Stimulated activated naive CD4-positive, alpha-beta T cell treated with Interleukin-2 at 50 U/mL for 16 hours (primary cell): Measurements from ENCODE around the gene CA4.
"Not testable (repeated sequence)": the region's sequence is repeated elsewhere in the genome, so short reads cannot be mapped to it uniquely, and the experiment has no call there.

Experiments
- DNase-seq: peaks from one replicate; lab custom pipeline; 2025; lab: John Stamatoyannopoulos, UW

Gene CA4

DNA sequence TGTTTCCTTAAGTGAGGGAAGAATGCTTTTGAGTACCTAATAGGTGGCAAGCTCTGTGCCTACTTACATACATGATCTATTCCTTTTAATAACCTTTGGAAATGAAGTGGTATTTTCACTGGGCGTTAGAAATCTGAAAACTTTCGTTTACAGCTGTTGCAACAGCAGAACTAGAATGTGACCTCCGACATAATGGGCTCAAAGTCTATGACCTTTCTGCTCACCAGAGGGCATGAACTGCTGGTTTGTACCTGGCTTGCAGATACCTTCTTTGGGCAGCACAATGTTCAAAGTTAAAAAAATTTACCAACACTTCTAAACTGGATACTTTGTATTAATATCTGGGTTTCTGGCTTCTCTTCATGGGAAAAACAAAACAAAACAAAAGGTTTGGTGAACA is 24.3 kb downstream of the CA4 start:
- no peak for DNase-seq

DNA sequence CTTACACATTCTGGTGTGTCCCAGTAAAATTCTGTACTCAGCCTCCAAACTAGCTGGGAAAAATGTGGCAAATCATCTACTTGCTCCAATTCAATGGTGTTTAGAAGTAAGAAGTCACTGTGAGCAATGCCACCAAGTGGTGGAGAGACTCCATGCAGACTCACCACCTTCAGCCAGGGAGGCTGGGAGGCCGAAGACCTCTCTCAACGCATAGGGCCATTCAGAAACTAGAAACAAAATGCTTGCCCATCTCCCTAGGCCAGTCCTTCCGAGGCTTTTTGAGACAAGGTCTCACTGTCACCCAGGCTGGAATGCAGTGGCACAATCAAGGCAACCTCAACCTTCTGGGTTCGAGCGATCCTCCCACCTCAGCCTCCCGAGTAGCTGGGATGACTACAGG is 25.0 kb downstream of the CA4 start:
- DNase-seq, result not testable (repeated sequence)

DNA sequence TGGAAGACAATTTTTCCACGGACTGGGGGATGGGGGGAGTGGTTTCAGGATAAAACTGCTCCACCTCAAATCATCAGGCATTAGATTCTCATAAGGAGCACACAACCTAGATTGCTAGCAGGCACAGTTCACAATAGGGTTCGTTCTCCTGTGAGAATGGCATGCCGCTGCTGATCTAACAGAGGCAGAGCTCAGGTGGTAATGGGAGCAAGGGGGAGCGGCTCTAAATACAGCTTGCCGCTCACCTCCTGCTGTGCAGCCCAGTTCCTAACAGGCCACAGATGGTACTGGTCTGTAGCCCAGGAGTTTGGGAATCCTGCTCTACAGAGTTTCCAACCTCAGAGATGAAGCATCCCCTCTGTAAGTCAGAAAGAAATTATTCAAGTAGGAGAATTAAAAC is 27.0 kb downstream of the CA4 start:
- DNase-seq, result not testable (repeated sequence)

DNA sequence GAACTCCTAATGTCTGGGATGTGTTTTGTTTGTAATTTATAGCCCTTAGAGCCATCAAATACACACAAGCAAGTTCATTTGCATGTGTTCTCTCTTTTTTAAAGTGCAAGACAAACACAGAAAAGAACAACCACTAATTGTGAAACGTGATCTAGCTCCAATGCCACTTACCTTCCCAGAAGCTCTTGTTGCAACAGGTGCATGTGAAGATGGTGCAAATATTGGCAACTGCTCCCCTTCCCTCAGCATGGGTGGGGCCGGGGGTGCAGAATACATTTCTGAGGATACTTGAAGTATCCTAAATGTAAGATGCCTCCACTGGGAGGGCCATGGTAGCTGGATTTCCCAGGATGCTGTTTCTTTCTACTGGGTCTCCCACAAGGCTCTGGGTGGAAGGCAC is 28.4 kb downstream of the CA4 start:
- not testable (repeated sequence) for DNase-seq

DNA sequence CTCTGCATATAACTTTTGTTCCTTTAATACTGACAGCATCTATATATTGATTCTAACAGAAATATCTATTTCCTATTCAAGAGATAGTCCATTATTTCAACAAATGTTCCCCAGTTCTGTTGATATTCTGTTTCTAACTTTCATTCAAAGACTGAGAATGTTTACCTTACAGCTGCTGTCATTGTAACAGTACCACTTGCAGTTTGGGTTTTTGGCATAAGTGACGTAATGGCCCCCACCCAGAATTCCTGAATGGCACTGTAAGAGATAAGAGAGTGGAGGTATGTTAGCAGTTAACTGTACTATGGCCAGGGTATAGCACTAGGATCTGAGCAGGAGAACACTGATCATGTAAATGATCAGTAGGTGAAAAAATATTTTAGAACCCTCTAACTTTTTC is 30.6 kb downstream of the CA4 start:
- not testable (repeated sequence) for DNase-seq

DNA sequence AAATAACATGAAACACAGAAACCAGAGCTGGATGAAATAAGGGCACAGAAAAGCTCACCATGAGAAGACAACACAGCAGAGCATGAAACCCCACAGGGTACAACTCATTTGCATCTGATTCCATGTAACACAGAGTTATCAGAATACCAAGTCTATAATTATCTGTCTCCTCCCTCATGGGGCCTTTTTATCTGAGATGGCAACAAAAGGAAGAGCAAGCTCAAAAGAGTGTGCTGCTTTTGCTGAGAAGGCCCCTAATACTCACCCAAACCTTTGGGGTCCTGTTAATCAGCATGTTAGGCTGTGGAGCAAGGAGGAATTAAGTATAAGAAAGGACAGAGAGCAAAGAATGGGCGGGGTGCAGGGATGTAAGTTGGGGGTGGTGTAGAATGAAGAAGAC is 36.6 kb downstream of the CA4 start:
- not testable (repeated sequence) for DNase-seq

DNA sequence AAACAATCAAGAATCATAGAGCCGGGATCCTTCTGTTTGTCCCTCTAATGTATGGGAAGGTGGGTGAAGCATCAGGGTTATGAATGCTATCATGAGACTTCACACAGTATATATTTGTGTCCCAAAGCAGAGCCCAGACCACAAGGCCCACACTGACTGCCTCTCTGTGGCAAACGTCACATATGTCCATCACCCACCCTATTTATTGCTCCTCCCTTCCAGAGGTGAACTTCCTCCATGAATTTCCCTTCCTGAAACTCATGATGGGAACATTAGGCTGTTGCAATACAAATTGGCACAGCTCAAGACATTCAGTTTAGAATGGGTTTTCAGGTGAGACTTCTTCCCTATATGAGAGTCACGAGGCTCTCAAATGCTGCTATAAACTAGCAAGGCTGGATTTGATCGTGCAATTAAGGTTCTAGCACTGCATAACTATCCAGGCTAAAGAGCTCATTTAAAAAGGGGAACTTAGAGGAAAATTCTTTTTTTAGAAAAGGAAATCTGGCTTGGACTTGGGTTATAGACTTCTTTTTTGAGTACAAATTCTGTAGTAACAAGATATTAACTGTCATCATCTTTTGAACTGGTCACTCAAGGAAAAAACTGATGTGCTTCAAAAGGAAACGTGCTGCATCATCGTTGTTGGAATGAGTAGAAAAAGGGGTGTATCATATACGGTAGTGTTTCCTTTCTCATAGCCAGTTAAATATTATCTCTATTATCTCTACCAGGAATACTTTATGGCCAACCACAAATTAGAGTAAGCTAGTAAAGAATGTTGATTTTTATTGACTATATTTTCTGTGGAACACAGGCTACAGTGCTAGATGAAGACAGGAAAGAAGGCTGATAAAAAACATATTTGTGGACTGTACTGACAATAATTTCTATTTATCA is 37.3 kb downstream of the CA4 start:
- not testable (repeated sequence) for DNase-seq

DNA sequence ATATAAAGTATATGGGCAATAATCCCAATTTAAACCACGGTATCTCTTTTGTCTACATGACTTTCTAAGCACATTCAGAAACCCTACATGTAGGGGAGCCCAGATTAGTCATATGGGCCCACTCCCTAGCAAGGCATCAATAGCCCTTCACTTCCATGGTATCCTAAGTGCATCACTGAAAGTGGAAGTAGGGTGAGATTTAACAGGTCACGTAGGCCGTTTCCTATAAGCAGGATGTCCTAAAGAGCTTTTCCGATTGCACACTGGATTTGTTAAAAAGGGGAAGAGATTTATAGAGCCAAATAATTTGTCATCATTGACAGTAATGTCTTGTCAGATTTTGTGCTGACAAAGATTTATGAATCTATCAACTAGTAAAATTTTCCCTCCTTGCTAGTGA is 39.0 kb downstream of the CA4 start:
- DNase-seq, result no peak

DNA sequence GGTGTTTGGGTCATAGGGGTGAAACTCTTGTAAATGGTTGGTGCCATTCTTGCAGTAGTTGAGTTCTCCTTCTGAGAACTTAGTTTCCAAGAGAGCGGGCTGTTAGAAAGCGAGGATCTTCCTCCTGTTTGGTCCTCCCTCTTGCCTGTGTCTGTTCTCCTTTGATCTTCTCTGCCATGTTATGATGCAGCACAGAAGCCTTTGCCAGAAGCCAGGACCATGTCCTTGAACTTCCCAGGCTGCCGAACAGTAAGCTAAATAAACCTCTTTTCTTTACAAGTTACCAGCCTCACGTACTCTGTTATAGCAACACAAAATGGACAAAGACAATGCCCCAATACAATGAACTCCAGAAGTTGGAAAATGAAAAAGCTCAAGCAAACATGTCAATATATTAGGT is 40.3 kb downstream of the CA4 start:
- DNase-seq, result not testable (repeated sequence)

DNA sequence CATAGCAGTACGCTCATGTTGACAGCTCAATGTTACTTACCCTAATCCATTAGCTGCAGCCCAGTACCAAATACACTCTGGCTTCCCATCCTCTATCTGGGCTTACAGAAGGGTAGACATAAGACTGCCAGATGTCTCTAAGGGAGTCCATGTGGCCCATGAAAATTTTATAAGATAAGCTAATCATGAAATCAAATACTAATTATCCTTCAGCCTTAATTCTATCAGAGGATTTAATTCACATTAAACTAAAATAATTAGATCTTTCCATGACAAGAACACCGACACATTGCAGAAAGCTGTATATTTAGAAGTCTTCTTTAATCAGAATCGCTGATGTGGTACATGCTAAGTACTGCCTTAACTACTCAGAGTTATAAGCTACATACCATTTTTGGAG is 43.3 kb downstream of the CA4 start:
- DNase-seq, result not testable (repeated sequence)

DNA sequence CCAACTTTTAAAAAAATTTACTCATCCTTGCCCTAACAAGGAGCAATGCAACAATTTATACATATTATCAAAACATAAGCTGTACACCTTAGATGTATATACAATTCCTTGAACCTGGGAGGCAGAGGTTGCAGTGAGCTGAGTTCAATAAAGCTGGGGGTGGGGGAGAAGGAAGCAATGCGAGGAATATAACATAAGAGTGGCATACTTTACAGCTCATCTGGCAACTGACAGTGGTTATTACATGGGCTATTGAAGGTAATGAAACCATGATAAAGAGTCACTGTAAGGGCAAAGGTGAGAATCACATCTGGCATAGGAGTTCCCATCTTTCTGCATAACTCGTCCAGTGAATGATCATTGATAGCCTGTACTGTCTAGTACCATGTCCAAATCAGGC is 43.7 kb downstream of the CA4 start:
- DNase-seq, result no peak

DNA sequence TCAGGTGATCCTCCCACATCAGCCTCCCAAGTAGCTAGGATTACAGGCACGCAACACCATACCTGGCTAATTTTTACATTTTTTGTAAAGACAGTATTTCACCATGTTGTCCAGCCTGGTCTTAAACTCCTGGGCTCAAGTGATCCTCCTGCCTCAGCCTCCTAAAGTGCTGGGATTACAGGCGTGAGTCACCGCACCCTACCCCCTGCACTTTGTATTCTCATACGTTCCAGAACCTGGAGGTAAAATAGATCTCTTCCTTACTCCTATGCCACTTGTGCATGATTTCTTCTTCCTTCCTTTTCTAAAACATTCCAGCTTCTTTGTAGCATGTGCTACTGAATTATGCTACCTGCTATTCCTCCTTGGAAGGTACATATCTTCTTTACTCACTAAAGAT is 44.4 kb downstream of the CA4 start:
- DNase-seq, result not testable (repeated sequence)

DNA sequence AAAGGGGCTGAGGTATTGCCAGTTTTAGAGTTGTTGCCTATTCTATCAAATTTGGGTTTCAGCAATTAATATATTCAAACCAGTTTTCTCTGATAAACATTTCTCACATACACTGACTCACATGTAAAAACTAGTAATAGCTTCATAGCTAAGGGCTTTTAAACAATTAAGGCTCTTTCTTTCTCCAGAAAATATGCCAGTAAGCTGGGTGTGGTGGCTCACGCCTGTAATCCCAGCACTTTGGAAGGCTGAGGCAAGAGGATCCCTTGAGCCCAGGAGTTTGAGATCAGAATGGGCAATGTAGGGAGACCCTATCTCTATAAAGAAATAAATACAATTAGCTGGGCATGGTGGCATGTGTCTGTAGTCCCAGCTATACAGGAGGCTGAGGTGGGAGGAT is 48.9 kb downstream of the CA4 start:
- DNase-seq, result not testable (repeated sequence)

DNA sequence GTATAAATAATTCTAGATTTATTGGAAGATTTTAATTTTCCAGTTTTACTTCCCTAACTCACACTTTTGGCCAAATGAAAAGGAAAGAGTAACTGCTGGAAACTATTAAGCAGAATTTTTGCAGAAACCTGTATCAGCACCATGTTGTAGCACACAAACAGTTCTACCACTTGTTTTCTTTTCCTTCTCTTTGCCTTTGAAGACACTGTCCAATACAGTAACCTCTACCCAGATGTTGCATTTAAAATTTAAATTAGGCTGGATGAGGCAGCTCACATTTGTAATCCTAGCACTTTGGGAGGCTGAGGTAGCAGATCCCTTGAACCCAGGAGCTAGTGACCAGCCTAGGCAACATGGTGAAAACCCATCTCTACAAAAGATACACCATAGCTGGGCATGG is 56.0 kb downstream of the CA4 start:
- not testable (repeated sequence) for DNase-seq

DNA sequence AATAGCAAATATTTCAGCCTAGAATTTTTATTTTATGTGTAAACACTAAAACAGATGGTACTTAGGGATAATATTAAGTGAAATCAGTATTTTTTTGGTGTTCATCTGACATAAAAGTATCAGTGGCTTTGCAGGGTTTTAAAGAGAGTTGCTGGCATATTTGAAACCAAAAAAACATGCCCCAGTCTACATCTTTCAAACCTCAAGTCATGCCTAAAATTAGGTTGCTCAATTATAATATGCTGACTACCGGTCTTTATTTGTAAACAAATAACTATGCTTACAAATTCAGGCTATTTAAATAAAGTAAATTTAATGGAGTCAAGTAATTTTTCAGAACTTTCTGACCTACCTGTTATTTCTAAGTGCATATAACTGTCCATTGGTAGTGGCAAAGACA is 58.5 kb downstream of the CA4 start:
- not testable (repeated sequence) for DNase-seq
